K562 (cell line): ENCODE data around the gene CYSTM1. TPM values are rescaled to one million over a fixed set of nuclear protein-coding genes. Genes with fewer than 3 reads are reported as not detected.

Source experiments
- BHLHE40 ChIP-seq: IDR thresholded peaks from 2 replicates; pipeline ENCODE4 v1.6.1; 2011; ENCODE audit warnings: low read length, improper control_type of control experiment
- CTCFL ChIP-seq: IDR thresholded peaks from 2 replicates; pipeline ENCODE4 v1.6.1; 2011; ENCODE audit warnings: borderline replicate concordance, low read depth, mild to moderate bottlenecking, moderate library complexity, low read length; ENCODE audit not compliant: insufficient read depth, poor library complexity, severe bottlenecking
- POLR2G ChIP-seq: fragments of 200-400 bp; formaldehyde crosslinking; IDR thresholded peaks from 2 replicates; pipeline ENCODE4 v1.6.1; 2017; ENCODE audit warnings: low read depth, mild to moderate bottlenecking, antibody characterized with exemption, low read length, moderate library complexity
- RAD21 ChIP-seq, 2 experiments: fragments of 250-450 bp in 1 of 2; fragments of 450-650 bp in 1 of 2; sonication (Bioruptor Pico) in 1 of 2; formaldehyde crosslinking in 1 of 2; IDR thresholded peaks in 1 of 2; conservative IDR thresholded peaks in 1 of 2; 2 replicates each; pipeline versions ENCODE4 v1.4.0 to v1.8.0; 2020 to 2022; ENCODE audit warnings: mild to moderate bottlenecking in 2 of 2, moderate library complexity in 1 of 2
- ZNF384 ChIP-seq: IDR thresholded peaks from 2 replicates; pipeline ENCODE4 v1.6.1; 2012; ENCODE audit warnings: low read depth, low read length, improper control_type of control experiment
- ZNF57 ChIP-seq: fragments of 450-650 bp; formaldehyde crosslinking; IDR thresholded peaks from 2 replicates; pipeline ENCODE4 v1.4.0; 2020; ENCODE audit warnings: mild to moderate bottlenecking, moderate library complexity
- polyA plus RNA-seq, 8 experiments: library from polyadenylated mRNA; depleted of rRNA in 4 of 8; stranded (reverse) in 5 of 8; unstranded in 3 of 8; fragments of >200 nt; fragmentation: Nextera tagmentation in 2 of 8; fragmentation: Illumina TruSeq in 1 of 8; extraction: Ambion mirVana in 2 of 8; extraction: Trizol in 1 of 8; gene quantifications; 2 replicates each; pipeline versions ENCODE4 v1.2.1 to v1.2.3, GENCODE V29; 2011 to 2014; ENCODE audit warnings: inconsistent platforms in 1 of 8, missing spikeins in 1 of 8
- total RNA-seq, 7 experiments: library from RNA; depleted of rRNA in 6 of 7; stranded (reverse); fragments of >200 nt in 6 of 7; fragmentation: Illumina TruSeq in 2 of 7; extraction: Trizol in 2 of 7; gene quantifications; 2 replicates each; pipeline versions ENCODE4 v1.2.1 to v1.2.3, GENCODE V29; 2011 to 2021; ENCODE audit warnings: low replicate concordance in 1 of 7
- TF ChIP-seq, protein P1 (sequence below): sonication (generic); formaldehyde crosslinking; IDR thresholded peaks from 2 replicates; pipeline ENCODE4 v1.8.0; 2022; ENCODE audit warnings: missing genetic modification reagents, mild to moderate bottlenecking, moderate library complexity, borderline replicate concordance

The CYSTM1 gene
- total and polyA plus RNA-seq, 9 of the 15 experiments (the other 6 are each of a cell fraction or from before 2014, with no cell fraction given), result 76.1 to 422 (median 108) TPM

GRCh38 chr5:140244525-140245025 lies 69.6 kb downstream of the CYSTM1 start (continued):
- TF ChIP-seq BHLHE40 (0 out of 2 replicates have a peak, but pooled peaks have one; percentile 39), CTCFL (peak; percentile 58), ZNF384 (peak; percentile 46), POLR2G (0 out of 2 replicates have a peak, but pooled peaks have one; percentile 38), ZNF57 (CRISPR knock-in tag) (no peak), RAD21 (CRISPR knock-in tag; conservative IDR thresholded peaks at IDR 0.05 in 1 of 2, IDR thresholded peaks at IDR 0.05 in 1 of 2) (peak; percentile 90 to 91)
- TF ChIP-seq, protein P1, sequence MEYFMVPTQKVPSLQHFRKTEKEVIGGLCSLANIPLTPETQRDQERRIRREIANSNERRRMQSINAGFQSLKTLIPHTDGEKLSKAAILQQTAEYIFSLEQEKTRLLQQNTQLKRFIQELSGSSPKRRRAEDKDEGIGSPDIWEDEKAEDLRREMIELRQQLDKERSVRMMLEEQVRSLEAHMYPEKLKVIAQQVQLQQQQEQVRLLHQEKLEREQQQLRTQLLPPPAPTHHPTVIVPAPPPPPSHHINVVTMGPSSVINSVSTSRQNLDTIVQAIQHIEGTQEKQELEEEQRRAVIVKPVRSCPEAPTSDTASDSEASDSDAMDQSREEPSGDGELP (CRISPR knock-in tag), result peak; percentile 99
